Stimulated activated CD8-positive, alpha-beta memory T cell treated with anti-CD3 and anti-CD28 coated beads, Interleukin-7, amount 100 ng/mL, for 4 hours (primary cell): ENCODE measurements around the gene CCDC78.
"Not testable (repeated sequence)": the region's sequence is repeated elsewhere in the genome, so short reads cannot be mapped to it uniquely, and the experiment has no call there.

Experiments
- DNase-seq, 2 donors: peaks; one replicate each; pipeline ENCODE4 v3.0.0-alpha.2; 2020; ENCODE audit warnings: low read depth in 2 of 2

CCDC78 gene

DNA sequence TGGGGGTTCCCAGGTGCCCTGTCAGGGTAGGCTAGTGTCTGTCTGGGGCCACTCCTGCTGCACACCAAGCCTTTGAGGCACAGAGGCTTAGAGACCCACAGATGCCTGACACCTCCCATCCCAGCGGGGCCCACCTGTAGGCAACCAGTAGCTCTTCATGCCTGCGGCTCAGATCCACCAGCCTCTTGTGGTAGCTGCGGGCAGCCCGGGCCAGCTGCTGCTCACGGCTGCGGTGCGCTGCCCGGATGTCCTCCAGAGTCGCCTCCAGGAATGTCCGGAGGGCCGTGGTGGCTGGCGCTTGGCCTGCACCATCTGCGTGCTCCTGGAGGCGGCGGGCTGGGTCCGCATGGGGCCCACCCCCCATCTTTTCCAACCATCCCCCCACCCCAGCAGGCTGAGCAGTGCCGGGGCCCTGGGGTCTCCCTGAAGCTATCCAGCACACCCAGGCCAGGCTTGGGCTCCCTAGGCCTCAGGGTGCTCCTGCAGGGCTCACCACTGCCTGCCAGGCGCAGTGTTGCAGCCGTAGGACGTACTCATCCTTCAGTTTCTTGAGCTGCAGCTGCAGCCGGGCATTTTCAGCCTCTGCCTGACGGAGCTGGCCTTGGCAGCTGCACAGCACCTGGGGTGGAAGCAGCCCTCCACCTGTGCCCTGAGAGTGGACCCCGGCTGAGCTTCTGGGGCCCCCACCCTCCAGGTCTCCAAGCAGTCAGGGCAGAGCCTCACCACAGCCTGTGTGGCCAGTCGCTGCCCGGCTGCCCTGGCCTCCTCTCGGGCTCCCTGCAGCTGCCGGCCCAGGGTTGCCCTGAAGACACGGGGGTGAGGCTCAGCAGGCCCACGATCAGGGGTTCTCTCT, 1.8 kb downstream of the CCDC78 start:
- DNase-seq: no peak

DNA sequence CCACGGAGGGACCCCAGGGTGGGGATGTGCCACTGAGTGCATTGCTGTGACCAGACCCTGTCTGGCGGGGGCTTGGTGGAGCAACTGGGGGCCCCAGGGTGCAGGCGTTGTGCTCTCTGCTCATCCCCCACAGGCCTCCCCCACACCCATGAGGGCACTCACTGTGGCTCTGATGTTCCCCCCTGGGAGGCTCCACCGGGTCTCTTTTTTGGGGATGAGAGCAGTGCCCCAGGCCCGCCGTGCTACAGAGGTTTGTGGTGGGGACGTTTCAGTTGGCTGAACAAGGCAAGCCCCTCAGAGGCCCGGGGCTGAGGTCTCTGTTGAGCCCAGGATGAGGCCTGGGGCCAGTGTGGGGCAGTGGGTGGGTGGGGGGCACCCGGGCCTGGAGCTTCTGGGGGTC, 2.5 kb downstream of the CCDC78 start:
- DNase-seq: no peak

DNA sequence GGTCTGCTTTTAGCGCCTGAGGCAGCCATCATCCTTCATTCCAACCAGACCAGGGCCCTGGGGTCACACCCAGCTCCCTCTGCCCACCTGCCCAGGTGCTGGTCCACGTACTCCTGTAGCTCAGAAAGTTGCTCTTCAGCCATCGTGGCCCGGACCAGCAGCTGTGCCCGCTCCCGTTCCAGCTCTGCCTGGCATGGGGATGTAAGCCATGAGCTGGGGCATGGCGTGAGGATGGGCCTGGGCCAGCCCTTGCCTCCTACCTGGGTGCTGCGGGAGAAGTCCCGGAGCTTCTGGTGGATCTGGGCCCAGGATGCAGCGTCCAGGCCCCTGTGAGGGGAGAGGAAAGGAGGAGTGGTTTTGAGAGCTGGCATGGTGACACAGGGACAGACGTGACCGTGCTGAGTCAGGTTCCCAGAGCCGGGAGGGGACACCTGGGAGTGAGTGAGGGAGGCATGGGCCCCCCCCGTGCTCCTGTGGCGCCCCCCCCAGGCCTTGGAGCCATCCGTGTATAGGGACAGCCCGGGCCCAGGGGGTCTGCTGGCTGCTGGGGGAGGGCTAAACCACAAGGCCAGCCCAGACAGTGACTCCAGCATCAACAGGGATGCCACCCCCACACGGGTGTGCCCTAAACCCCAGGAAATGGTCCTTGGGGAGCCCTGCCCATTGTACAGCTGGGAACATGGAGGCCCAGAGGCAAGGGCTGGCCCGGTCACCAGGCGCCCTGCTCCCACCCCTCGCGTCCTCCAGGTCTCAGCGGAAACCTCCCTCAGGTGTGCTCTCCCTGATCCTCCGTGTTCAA, 3.2 kb downstream of the CCDC78 start:
- DNase-seq: no peak

DNA sequence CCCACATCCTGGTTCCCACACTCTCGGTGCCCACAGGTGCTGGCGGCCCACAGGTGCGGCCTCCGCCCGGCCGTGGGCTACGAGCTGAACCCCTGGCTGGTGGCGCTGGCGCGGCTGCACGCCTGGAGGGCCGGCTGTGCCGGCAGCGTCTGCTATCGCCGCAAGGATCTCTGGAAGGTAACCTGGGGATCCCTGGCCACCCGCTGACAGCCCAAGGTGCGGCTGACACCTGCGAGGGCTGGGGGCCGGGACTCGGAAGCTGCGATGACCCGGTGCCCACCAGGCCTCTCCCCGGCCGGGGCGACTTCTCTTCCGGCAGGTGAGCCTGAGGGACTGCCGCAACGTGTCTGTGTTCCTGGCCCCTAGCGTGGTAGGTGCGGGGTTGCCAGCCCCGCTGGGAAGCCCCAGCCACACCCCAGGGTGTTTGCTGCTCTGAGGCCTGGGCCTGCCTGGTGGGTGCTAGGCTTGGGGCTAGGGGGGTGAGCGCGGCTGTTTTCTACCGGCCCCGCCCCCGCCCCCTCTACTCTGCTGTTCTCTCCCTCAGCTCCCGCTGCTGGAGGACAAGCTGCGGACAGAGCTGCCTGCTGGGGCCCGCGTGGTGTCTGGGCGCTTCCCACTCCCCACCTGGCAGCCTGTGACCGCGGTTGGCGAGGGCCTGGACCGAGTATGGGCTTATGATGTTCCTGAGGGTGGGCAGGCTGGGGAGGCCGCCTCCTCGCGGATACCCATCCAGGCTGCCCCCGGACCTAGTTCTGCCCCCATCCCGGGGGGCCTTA, 4.3 kb downstream of the CCDC78 start:
- no peak for DNase-seq

DNA sequence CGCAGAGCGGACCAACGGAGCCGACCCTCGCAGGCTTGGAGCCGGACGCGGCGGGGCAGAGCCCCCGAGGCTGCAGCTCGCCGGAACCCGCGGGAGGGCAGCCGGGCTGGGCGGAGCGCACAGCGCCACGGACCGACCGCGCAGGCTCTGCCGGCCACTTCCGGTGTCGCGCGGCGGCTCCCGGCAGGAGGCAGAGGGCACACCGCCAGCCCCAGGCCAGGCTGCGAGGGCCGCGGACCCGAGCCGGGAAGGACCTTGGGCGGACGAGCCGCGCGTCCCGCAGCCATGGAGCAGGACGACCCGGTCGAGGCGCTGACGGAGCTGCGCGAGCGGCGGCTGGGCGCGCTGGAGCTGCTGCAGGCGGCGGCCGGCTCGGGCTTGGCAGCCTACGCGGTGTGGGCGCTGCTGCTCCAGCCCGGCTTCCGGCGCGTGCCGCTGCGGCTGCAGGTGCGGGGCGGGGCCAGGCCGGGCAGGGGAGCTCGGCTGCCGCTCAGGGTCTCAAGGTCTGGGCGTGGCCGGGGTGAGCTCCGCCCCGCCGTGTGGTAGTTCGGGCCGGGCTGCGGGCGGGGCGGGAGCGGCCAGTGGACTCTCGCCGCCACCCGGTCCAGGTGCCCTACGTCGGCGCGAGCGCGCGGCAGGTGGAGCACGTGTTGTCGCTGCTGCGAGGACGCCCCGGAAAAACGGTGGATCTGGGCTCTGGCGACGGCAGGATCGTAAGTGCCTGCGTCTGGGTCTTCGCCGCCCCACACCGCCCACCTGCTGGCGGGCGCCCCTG, 5.1 kb downstream of the CCDC78 start, which contains the start of gene ANTKMT:
TSS of gene ANTKMT (plus strand) at position 157 of the 775 bp plus-strand sequence. CDS start at position 286, 129 bp downstream.
- DNase-seq: peak in 1 of 2 donors; percentile 73

DNA sequence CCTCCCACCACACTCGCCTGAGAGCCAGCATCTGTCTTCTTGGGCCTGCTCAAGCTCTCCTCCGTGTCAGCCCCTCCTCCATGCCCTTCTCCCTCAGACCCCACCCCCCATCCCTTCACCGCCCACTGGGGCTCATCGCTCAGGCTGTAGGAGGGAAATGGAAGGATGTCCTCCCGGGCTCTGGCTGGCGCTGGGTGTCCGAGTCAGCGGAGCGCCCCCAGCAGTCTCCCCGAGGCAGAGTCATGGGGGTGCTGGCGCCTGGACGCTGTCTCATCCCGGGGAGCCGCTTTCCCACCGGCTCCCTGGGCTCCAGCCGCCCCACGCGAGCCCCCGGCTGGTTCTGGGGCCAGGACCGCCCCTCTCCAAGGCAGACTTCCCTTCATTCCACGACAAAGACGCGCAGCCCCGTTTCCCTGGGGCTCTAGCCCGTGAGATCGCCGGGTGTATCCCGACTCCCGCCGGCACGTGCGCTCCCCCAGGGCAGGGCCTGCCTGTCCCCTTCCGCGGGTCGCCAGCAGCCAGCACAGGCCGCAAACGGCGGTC, 5.7 kb downstream of the CCDC78 start:
- DNase-seq: peak in 1 of 2 donors; percentile 40

DNA sequence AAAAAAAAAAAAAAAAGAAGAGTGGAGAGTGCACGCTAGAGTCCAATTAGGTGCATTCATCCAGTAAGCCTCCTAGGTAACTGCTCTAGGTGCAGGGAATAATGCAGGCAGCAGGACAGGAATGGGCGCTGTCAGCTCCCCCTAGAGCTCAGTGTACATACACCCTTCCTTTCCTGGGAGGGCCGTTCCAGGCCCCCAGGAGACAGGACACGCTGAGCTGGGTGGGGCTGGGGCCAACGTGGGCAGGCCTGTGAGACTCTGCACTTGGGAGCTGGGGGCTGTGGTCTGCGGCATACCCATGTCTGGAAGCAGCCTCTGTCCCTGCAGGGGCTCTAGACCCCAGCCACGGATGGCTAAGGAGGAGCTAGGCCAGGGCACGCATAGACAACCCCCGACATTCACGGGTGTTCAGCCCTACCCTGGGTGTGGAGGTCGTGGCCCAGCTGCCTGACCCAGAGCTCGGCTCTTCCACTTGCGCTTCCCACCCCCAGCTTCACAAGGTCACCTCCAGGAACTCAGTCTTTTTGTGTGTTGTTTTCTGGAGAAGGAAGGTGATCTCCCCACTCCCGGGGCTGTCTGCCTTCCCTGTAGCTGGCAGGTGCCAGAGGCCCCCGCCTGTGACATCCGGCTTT, 6.3 kb downstream of the CCDC78 start:
- DNase-seq: no peak

DNA sequence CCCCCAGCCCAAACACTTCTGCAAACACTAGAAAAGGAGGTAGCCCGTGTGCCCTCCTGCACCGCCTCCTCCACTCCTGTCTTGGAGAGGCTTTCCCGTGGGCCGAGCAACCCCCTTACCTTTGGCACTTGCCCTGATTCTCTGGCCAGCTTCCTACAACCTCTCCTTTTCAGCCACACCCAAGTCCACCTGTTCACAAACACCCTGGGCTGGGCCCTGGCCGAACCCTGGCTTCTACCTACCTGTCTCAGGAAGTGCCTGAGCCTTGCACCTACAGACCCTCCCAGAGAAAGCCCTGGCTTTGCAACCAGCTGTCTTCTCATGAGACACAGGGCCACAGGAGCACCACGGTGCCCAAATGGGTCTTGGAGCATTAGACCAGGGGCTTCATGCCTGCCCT, 7.3 kb downstream of the CCDC78 start:
- DNase-seq: no peak

DNA sequence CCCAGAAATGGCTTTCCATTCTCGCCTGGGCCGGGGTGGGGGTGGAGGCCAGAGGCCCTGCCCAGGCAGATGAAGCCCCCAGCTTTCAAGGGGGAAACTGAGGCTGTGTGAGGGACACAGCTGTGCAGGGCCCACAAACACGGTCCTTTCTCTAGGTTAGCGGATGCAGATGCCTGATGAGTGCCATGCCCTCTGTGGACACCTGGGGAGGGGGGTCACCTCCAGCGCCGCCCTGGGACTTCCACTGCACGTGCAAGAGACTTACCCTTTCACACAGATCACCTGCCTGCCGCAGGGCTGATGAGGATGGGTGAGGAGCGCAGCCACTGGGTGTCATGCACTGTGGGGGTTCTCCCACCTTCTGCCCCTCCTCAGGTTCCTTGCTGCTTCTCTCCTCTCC, 7.9 kb downstream of the CCDC78 start:
- no peak for DNase-seq

DNA sequence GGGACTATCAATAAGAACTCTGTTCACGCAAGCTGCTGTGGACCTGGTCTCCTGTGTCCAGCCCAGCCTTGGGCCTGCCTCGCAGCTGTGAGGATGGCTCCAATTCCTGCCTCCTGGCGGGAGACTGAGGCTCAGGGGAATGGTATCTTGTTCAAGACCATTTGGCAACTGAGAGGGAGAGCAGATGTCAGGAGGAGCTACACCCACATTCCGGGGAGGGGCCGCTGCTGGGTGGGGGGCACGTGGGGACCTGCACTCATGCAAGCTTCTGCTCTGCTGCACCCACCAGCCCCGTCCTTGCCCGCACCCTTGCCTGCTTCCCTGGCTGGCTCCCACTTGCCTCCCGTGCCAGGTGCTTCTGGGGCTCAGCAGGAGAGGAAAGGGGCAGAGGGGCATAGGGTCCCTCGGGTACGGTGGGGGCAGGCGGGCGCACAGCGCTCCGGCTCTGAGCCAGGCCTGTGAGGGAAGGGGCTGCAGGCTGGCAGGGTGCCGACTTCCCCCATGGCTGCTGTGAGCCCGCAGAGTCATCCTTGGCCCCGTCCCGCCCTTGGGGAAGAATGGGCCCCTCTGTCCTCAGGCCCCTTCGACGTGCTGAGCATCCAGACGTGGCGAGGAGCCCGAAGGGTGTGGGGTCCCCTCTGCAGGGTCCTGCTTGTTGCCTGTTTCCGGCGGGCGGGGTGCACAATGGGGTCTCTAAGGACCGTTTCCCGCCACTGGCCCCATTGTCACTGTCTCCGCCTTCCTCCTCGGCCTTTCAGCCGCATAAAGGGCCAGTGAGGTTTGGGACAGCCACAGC, 8.6 kb downstream of the CCDC78 start:
- DNase-seq: no peak

DNA sequence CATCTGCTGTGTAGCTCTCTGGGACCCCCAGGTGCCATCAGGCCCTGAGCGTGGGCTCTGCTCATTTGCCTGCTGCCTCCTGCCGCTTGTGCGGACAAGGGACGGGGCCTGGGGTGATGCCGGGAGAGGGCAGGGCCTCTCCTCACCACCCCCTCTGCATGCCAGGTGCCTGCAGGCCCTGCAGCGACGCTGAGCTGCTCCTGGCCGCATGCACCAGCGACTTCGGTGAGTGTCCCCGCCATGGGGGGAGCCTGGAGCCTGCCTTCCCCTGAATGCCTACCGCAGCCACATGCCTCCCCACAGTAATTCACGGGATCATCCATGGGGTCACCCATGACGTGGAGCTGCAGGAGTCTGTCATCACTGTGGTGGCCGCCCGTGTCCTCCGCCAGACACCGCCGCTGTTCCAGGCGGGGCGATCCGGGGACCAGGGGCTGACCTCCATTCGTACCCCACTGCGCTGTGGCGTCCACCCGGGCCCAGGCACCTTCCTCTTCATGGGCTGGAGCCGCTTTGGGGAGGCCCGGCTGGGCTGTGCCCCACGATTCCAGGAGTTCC, 9.4 kb downstream of the CCDC78 start:
- no peak for DNase-seq

DNA sequence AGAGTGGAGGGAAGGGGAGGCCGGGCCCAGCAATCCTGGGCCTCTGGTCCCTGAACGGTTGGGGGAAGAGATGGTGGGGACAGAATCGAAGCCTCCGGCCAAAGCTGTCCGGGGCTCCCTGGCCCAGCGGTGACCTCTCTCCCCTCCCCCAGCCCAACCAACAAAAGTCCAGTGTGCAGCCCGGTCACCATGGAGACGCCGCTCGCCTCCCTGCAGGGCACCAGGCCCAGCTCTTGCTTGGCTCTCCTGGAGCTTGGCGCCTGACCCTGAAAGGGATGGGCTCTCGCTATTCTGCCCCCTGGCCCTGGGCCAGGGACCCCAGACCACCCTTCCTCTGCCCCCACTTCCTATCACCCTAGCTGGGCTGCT, 10.1 kb downstream of the CCDC78 start:
- no peak for DNase-seq

DNA sequence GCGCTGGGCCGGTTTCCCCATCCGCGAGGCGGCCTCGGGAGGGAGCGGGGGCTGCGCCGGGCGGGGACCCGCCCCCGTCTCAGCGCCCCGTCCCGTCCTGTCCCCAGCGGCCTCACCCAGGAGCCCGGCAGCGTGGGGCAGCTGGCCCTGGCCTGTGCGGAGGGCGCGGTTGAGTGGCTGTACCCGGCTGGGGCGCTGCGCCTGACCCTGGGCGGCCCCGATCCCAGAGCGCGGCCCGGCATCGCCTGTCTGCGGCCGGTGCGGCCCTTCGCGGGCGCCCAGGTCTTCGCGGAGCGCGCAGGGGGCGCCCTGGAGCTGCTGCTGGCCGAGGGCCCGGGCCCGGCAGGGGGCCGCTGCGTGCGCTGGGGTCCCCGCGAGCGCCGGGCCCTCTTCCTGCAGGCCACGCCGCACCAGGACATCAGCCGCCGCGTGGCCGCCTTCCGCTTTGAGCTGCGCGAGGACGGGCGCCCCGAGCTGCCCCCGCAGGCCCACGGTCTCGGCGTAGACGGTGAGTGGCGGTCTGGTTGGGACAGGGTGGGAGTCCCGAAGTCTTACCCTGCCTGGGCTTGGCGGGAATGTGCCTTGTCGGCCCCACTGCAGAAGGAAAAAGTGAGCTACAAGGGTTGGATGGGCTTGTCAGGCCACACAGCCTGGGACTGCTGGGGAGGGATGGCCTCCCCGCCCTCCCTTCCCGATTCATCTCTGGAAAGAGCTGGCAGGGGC, 10.6 kb downstream of the CCDC78 start:
- no peak for DNase-seq

DNA sequence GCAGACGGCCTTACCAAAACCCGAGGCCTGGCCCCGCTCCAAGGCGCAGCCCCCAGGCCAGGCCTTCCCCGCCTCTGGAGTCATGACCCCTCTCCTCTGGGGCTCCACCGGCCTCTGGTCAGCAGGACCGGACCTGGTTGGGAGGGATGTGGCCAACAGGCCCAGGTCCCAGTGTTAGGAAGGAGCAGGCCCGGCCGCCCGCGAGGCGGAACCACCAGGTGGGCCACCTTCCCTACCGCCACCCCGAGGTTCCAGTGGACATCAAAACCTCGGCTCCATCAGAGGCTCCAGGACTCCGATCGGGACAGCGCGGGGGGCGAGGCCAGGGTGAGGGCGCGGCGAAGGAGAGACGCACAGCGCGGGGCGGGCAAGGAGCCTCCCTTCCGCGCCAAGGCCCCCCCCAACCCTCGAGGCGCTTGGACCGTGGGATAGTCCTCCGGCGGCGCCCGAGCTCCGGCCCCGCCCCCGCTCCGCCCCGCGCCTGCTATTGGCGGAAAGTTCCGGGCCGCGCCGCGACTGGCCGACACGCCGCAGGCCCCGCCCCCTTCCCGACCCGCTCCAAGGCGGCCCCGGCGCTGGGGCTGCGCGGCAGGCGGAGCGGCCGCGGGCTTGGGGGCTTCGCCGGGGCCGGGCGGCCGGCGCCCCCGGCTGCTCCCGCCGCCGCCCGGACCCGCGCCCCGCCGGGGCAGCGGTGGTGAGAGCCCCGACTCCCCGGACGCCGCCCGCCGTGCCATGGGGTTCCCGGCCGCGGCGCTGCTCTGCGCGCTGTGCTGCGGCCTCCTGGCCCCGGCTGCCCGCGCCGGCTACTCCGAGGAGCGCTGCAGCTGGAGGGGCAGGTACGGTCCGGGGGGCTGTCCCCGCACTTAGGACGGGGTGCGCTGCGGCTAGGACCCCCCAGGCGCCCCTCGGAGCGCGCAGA, 11.4 kb downstream of the CCDC78 start, which contains the start of gene METRN:
TSS of gene METRN (plus strand) at position 561 of the 919 bp plus-strand sequence. CDS start at position 733, 172 bp downstream.
- DNase-seq: peak; percentile 63 to 87

DNA sequence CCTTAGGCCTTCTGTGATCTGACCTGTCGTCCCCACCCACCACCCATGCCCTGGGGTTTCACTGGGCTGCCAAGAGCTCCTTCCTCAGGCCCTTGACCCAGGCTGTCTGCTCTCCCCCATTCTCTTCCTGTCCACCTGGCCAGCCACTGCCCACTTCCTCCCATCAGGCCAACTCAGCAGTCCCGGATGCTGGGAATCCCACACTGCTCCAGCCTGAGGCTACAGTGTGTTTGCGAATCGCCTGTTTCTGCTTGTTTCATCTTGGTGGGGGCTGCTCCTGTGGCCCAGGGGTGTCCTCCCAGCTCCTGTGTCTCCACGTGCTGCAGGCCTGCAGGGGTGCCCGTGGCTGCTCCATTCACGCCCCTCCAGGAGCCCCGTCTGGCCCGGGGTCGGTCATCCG, 12.2 kb downstream of the CCDC78 start:
- no peak for DNase-seq

DNA sequence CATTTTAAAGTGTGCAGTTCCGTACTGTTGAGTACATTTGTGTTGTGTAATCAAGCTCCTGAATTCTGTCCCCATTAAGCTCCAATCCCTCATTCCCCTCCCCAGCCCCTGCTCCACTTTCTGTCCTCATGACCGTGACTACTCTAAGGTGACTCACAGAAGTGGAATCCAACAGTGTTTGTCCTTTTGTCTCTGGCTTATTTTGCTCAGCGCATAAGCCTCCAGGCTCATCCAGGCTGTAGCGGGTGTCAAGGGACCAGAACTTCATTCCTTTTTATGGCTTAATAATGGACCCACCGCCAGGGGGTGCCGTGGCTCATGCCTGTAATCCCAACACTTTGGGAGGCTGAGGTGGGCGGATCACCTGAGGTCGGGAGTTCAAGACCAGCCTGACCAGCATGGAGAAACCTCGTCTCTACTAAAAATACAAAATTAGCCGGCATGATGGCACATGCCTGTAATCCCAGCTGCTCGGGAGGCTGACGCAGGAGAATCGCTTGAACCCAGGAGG, 13.4 kb downstream of the CCDC78 start:
- not testable (repeated sequence) for DNase-seq
